Keratinocyte (primary cell): ENCODE data around the gene GNB1. TPM values are rescaled to one million over a fixed set of nuclear protein-coding genes. Genes with fewer than 3 reads are reported as not detected.

Experiments used
- DNase-seq: peaks from one replicate; pipeline ENCODE4 v3.0.0-alpha.2; 2011; ENCODE audit warnings: low read depth, missing footprints, low spot score
- FAIRE-seq: peaks from 2 replicates; lab custom pipeline; 2011; peaks lifted over from hg19 to GRCh38; lab: Jason Lieb, UNC
- H2AFZ ChIP-seq: 2 replicates; pipeline ENCODE4 v1.6.0; 2012; ENCODE audit warnings: low read length, control low read depth, inconsistent platforms; ENCODE audit not compliant: control insufficient read depth
- H3K27ac ChIP-seq: 2 replicates; pipeline ENCODE4 v1.5.1; 2011; ENCODE audit warnings: low read length; ENCODE audit not compliant: control insufficient read depth, insufficient read depth
- H3K27me3 ChIP-seq: 3 replicates; pipeline ENCODE4 v1.6.0; 2011; ENCODE audit warnings: low read length; ENCODE audit not compliant: control insufficient read depth, insufficient read depth; ENCODE audit errors: extremely low read depth
- H3K36me3 ChIP-seq, 2 experiments: 2 replicates in 1 of 2; 3 replicates in 1 of 2; pipeline ENCODE4 v1.5.1; 2011; ENCODE audit warnings: low read length in 2 of 2, mild to moderate bottlenecking in 1 of 2; ENCODE audit not compliant: control insufficient read depth in 2 of 2, insufficient read depth in 2 of 2; ENCODE audit errors: extremely low read depth in 1 of 2
- H3K4me1 ChIP-seq: 3 replicates; pipeline ENCODE4 v1.5.1; 2011; ENCODE audit warnings: low read length; ENCODE audit not compliant: control insufficient read depth, insufficient read depth; ENCODE audit errors: extremely low read depth
- H3K4me2 ChIP-seq: 3 replicates; pipeline ENCODE4 v1.6.0; 2011; ENCODE audit warnings: low read depth, low read length; ENCODE audit not compliant: control insufficient read depth, insufficient read depth; ENCODE audit errors: extremely low read depth
- H3K4me3 ChIP-seq, 3 experiments: fragments of 200-600 bp in 1 of 3; sonication (generic) in 1 of 3; 2 replicates in 2 of 3; 3 replicates in 1 of 3; pipeline ENCODE4 v1.5.1; 2011 to 2016; ENCODE audit warnings: low read length in 3 of 3, mild to moderate bottlenecking in 3 of 3, control low read depth in 2 of 3, inconsistent platforms in 1 of 3, low read depth in 1 of 3, mixed read lengths in 1 of 3, mixed run types in 1 of 3, moderate library complexity in 1 of 3; ENCODE audit not compliant: control insufficient read depth in 2 of 3, insufficient read depth in 2 of 3; ENCODE audit errors: extremely low read depth in 1 of 3
- H3K79me2 ChIP-seq: 2 replicates; pipeline ENCODE4 v1.6.0; 2012; ENCODE audit warnings: low read length; ENCODE audit not compliant: control insufficient read depth, insufficient read depth
- H3K9ac ChIP-seq: 3 replicates; pipeline ENCODE4 v1.6.0; 2011; ENCODE audit warnings: low read length; ENCODE audit not compliant: control insufficient read depth, insufficient read depth; ENCODE audit errors: extremely low read depth
- H3K9me1 ChIP-seq: 3 replicates; pipeline ENCODE4 v1.6.0; 2011; ENCODE audit warnings: low read length; ENCODE audit not compliant: control insufficient read depth, insufficient read depth; ENCODE audit errors: extremely low read depth
- H3K9me3 ChIP-seq: 2 replicates; pipeline ENCODE4 v1.5.1; 2012; ENCODE audit warnings: low read depth, low read length; ENCODE audit not compliant: control insufficient read depth
- H4K20me1 ChIP-seq: 3 replicates; pipeline ENCODE4 v1.6.0; 2011; ENCODE audit warnings: low read length; ENCODE audit not compliant: control insufficient read depth, insufficient read depth; ENCODE audit errors: extremely low read depth
- EZH2 ChIP-seq: IDR thresholded peaks from one replicate; pipeline ENCODE4 v1.6.1; 2012; ENCODE audit warnings: inconsistent platforms, mild to moderate bottlenecking, low read length, moderate library complexity
- dilution Hi-C: fragments of 300-500 bp; cut with MboI; formaldehyde crosslinking; loops from one replicate; pipeline ENCODE4 v1.7.0; 2020; ENCODE audit warnings: low sequenced_read_pairs; ENCODE audit not compliant: extremely low pct_ligation_motif_present
- polyA plus RNA-seq, 5 experiments: library from polyadenylated mRNA; depleted of rRNA in 3 of 5; stranded (reverse) in 3 of 5; stranded (forward) in 1 of 5; unstranded in 1 of 5; fragments of >200 nt; gene quantifications; 1 replicate in 1 of 5; 2 replicates in 3 of 5; 3 replicates in 1 of 5; pipeline versions ENCODE4 v1.2.1 to v1.2.3, GENCODE V29; 2011 to 2012; ENCODE audit warnings: missing spikeins in 2 of 5, low read depth in 1 of 5, low replicate concordance in 1 of 5
- TF ChIP-seq, protein P1 (sequence below), 3 experiments: IDR thresholded peaks in 1 of 3; conservative IDR thresholded peaks in 1 of 3; optimal IDR thresholded peaks in 1 of 3; 2 replicates in 2 of 3; 3 replicates in 1 of 3; pipeline versions ENCODE3 to v1.5.1; 2011; ENCODE audit warnings: low read length in 3 of 3, mild to moderate bottlenecking in 3 of 3, moderate library complexity in 2 of 3, control low read depth in 1 of 3, inconsistent platforms in 1 of 3; ENCODE audit not compliant: insufficient read depth in 2 of 3; ENCODE audit errors: extremely low read depth in 1 of 3

GNB1 gene
- polyA plus RNA-seq, 1 donor (not counting 4 experiments of a cell fraction or from before 2014, with no cell fraction given), result 364 TPM

DNA sequence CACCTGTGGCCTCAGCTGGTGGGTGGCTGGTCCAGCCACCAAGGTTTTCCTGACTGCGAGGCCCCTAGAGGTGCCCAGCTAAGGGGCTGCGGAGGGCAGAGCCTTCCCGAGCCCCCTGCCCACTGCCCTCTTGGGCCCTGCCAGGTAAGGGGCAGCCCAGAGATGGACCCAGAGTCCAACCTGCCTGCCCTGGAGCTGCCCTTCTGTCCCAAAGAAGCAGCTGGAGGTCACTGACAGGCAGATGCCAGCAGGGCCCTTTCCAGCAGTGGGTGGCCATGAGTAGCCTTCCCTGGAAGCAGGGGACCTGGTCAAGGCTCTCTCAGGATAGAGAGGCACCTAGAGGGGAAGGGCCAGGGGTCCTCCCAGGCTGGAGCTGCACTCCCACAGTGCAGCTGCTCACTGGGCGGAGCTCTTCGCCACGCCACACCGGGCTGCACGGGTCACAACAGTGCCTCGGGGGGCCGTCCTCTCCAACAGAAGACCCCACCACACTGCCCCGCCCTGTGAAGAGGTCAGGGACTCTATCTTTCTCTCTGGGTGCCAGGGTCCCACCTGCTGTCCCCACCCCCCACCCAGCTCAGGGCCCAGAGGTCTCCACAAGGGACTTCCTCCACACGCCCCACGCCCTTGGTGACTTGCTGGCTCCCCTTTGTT lies 10.9 kb upstream of the GNB1 start:
- no peak overlapping the region for H3K27ac ChIP-seq
- H3K9ac ChIP-seq, result no peak overlapping the region

DNA sequence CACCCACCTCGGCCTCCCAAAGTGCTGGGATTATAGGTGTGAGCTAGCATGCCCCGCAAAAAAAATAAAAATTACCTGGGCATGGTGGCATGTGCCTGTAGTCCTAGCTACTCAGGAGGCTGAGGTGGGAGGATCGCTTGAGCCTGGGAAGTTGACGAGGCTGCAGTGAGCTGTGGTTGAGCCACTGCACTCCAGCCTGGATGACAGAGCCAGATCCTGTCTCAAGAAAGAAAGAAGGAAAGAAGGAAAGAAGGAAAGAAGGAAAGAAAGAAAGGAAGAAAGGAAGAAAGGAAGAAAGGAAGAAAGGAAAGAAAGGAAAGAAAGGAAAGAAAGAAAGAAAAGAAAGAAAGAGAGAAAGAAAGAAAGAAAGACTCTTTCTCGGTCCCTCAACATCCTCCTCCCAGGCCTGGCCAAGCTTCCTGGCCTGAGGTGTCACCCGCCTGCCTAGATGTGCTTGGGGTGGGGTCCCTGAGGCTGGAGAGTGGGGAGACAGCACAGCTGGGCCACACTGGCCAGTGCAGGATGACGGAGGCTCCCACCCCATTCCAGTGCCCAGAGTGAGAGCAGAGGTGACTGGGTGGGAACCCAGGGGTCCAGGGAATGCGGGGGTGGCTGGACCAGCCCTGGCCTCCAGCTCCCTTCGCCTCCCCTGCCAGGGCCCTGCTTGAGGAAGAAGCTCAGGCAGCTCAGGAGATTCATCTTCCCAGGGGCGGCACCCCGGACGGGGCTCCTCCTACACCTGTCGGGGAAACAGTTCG lies 10.2 kb upstream of the GNB1 start:
- no peak for DNase-seq
- Histone ChIP-seq H4K20me1 (no peaks in the 10 kb centered on the region), H3K36me3 (no peaks in the 10 kb centered on the region), H3K79me2 (no peaks in the 10 kb centered on the region), H2AFZ (no peak overlapping the region), H3K9me1 (no peaks in the 10 kb centered on the region), H3K9ac (no peak overlapping the region), H3K9me3 (no peaks in the 10 kb centered on the region), H3K4me1 (peaks cover 2% of the 10 kb centered on the region), H3K4me2 (no peak overlapping the region), H3K4me3 (no peak overlapping the region), H3K27ac (no peak overlapping the region), H3K27me3 (peaks cover 6% of the 10 kb centered on the region)
- TF ChIP-seq, protein P1, sequence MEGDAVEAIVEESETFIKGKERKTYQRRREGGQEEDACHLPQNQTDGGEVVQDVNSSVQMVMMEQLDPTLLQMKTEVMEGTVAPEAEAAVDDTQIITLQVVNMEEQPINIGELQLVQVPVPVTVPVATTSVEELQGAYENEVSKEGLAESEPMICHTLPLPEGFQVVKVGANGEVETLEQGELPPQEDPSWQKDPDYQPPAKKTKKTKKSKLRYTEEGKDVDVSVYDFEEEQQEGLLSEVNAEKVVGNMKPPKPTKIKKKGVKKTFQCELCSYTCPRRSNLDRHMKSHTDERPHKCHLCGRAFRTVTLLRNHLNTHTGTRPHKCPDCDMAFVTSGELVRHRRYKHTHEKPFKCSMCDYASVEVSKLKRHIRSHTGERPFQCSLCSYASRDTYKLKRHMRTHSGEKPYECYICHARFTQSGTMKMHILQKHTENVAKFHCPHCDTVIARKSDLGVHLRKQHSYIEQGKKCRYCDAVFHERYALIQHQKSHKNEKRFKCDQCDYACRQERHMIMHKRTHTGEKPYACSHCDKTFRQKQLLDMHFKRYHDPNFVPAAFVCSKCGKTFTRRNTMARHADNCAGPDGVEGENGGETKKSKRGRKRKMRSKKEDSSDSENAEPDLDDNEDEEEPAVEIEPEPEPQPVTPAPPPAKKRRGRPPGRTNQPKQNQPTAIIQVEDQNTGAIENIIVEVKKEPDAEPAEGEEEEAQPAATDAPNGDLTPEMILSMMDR (optimal IDR thresholded peaks at IDR 0.05 in 1 of 3, IDR thresholded peaks at IDR 0.05 in 1 of 3, conservative IDR thresholded peaks at IDR 0.05 in 1 of 3; ENCODE audit: extremely low read depth in 1 of 3, insufficient read depth in 2 of 3, low read length in 3 of 3), result no peak
- no peak for TF ChIP-seq EZH2
- dilution Hi-C loops, result no loop called here
- FAIRE-seq, result no peak

More for the DNA sequence above, 10.9 kb upstream of the GNB1 start:
- Histone ChIP-seq H4K20me1 (no peaks in the 10 kb centered on the region), H3K4me2 (no peak overlapping the region), H3K27me3 (peaks cover 6% of the 10 kb centered on the region), H3K9me3 (no peaks in the 10 kb centered on the region), H3K36me3 (no peaks in the 10 kb centered on the region), H3K4me3 (no peak overlapping the region), H2AFZ (no peak overlapping the region), H3K9me1 (no peaks in the 10 kb centered on the region), H3K79me2 (no peaks in the 10 kb centered on the region), H3K4me1 (peaks cover 8% of the 10 kb centered on the region)
- FAIRE-seq (no peak), DNase-seq (no peak)
- dilution Hi-C loops, result no loop called here
- TF ChIP-seq, protein P1 (optimal IDR thresholded peaks at IDR 0.05 in 1 of 3, IDR thresholded peaks at IDR 0.05 in 1 of 3, conservative IDR thresholded peaks at IDR 0.05 in 1 of 3; ENCODE audit: extremely low read depth in 1 of 3, insufficient read depth in 2 of 3, low read length in 3 of 3), result no peak
